Right atrium auricular region (tissue), 2 donors: ENCODE data around the gene TPD52L2. TPM values are rescaled to one million over a fixed set of nuclear protein-coding genes. Genes with fewer than 3 reads are reported as not detected.
"Not testable (repeated sequence)": the region's sequence is repeated elsewhere in the genome, so short reads cannot be mapped to it uniquely, and the experiment has no call there.

Experiments used
- DNase-seq: peaks from one replicate; pipeline ENCODE4 v3.0.0-alpha.2; 2019; ENCODE audit warnings: low spot score
- H3K27ac ChIP-seq, 2 donors: fragments of 200-600 bp; sonication (generic); 1 replicate in 1 of 2; 2 replicates in 1 of 2; pipeline ENCODE4 v1.5.1; 2016 to 2019
- H3K27me3 ChIP-seq, 2 donors: fragments of 200-600 bp; sonication (generic); one replicate each; pipeline versions ENCODE4 v1.5.1 to v1.6.0; 2017 to 2019
- H3K36me3 ChIP-seq: fragments of 200-600 bp; sonication (generic); one replicate; pipeline ENCODE4 v1.5.1; 2016
- H3K4me1 ChIP-seq, 2 donors: fragments of 200-600 bp; sonication (generic); one replicate each; pipeline versions ENCODE4 v1.5.1 to v1.6.0; 2017 to 2019
- H3K4me3 ChIP-seq, 2 donors: fragments of 200-600 bp; sonication (generic); 1 replicate in 1 of 2; 2 replicates in 1 of 2; pipeline ENCODE4 v1.5.1; 2017 to 2019; ENCODE audit warnings: mild to moderate bottlenecking in 1 of 2, moderate library complexity in 1 of 2
- H3K9me3 ChIP-seq, 2 donors: fragments of 200-600 bp; sonication (generic); one replicate each; pipeline ENCODE4 v1.5.1; 2019
- total RNA-seq, 2 donors: library from RNA; depleted of rRNA; stranded (reverse); fragments of >200 nt; gene quantifications; one replicate each; pipeline ENCODE4 v1.1.0, GENCODE V29; 2016
- TF ChIP-seq, protein P1 (sequence below), 2 donors: fragments of 200-600 bp; sonication (generic); IDR thresholded peaks; one replicate each; pipeline ENCODE4 v1.5.1; 2019; ENCODE audit warnings: antibody characterized with exemption in 2 of 2

Gene TPD52L2
- total RNA-seq, 2 donors from 2014 or later = 80.6 to 84.0 TPM

DNA sequence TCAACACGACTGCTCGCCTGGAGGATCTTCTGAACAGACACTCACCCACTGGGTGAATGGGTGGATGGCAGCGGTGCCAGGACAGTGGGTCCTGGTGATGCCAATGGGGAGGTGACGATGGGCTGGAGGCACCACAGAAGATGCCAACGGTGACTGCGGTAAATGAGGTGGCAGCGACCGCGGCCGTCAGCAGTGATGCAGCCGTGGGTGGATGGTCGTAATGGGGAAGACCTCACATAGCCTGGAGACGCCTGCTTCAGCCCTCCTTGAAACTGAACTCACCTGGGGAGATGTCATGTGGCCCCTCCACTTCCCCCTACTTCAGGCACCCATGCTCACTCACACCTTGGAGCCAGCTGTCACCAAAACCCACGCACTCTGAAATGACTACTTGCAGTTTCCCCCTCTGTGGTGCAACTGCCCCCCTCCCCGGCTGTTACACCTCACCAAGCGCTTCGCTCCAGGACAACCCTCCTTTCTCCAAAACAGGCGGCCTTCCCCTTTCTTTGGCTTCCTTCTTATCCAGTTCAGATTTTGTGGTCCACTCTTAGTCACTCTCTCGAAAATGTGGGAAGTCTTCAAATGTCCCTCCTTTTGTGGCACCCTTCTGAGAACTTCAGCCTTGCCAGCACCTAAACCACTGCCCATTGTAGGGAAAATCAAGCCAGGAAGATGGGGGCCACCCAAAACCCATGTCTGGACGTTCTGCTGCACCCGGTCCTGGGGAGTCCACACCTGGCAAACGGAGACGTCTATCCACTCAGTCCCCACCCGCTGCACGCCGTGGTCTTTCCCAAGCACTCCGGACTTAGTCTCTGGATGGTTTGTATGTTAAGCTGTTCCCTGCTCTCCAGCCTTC, 14.2 kb upstream of the TPD52L2 start:
- TF ChIP-seq, protein P1, sequence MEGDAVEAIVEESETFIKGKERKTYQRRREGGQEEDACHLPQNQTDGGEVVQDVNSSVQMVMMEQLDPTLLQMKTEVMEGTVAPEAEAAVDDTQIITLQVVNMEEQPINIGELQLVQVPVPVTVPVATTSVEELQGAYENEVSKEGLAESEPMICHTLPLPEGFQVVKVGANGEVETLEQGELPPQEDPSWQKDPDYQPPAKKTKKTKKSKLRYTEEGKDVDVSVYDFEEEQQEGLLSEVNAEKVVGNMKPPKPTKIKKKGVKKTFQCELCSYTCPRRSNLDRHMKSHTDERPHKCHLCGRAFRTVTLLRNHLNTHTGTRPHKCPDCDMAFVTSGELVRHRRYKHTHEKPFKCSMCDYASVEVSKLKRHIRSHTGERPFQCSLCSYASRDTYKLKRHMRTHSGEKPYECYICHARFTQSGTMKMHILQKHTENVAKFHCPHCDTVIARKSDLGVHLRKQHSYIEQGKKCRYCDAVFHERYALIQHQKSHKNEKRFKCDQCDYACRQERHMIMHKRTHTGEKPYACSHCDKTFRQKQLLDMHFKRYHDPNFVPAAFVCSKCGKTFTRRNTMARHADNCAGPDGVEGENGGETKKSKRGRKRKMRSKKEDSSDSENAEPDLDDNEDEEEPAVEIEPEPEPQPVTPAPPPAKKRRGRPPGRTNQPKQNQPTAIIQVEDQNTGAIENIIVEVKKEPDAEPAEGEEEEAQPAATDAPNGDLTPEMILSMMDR (IDR thresholded peaks at IDR 0.05) = no peak
- no peak for DNase-seq
- H3K4me1 ChIP-seq = peaks cover 0 to 55% of the 10 kb centered on the region in 2 donors
- no peak overlapping the region for H3K27ac ChIP-seq
- no peak overlapping the region for H3K4me3 ChIP-seq
- H3K9me3 ChIP-seq = no peaks in the 10 kb centered on the region
- no peaks in the 10 kb centered on the region for H3K36me3 ChIP-seq
- no peaks in the 10 kb centered on the region for H3K27me3 ChIP-seq

DNA sequence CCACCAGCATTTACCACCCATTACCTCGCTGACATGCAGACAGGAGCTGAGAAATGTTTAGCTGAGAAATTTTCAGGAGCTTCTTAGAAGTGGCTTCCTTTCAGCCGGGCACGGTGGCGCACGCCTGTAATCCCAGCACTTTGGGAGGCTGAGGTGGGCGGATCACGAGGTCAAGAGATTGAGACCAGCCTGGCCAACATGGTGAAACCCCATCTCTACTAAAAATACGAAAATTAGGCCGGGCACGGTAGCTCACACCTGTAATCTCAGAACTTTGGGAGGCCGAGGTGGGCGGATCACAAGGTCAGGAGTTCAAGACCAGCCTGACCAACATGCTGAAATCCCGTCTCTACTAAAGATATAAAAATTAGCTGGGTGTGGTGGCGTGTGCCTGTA, 13.5 kb upstream of the TPD52L2 start:
- H3K27me3 ChIP-seq, H3K27ac ChIP-seq, DNase-seq, H3K4me3 ChIP-seq, H3K36me3 ChIP-seq, H3K9me3 ChIP-seq: not testable (repeated sequence)
- peaks cover 0 to 53% of the 10 kb centered on the region in 2 donors for H3K4me1 ChIP-seq

DNA sequence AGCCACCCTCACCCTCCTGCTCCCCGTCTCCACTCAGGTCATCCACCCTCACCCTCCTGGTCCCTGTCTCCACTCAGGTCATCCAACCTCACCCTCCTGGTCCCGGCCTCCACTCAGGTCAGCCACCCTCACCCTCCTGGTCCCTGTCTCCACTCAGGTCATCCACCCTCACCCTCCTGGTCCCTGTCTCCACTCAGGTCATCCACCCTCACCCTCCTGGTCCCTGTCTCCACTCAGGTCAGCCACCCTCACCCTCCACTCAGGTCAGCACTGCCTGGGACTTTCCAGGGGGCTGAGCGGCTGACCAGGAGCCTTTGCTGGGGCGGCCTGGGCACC, 11.4 kb upstream of the TPD52L2 start:
- H3K27ac ChIP-seq = peak overlapping the region; percentile 72 to 74
- H3K4me1 ChIP-seq = peaks cover 0 to 47% of the 10 kb centered on the region in 2 donors
- H3K9me3 ChIP-seq, H3K4me3 ChIP-seq, DNase-seq, H3K36me3 ChIP-seq, H3K27me3 ChIP-seq: not testable (repeated sequence)

DNA sequence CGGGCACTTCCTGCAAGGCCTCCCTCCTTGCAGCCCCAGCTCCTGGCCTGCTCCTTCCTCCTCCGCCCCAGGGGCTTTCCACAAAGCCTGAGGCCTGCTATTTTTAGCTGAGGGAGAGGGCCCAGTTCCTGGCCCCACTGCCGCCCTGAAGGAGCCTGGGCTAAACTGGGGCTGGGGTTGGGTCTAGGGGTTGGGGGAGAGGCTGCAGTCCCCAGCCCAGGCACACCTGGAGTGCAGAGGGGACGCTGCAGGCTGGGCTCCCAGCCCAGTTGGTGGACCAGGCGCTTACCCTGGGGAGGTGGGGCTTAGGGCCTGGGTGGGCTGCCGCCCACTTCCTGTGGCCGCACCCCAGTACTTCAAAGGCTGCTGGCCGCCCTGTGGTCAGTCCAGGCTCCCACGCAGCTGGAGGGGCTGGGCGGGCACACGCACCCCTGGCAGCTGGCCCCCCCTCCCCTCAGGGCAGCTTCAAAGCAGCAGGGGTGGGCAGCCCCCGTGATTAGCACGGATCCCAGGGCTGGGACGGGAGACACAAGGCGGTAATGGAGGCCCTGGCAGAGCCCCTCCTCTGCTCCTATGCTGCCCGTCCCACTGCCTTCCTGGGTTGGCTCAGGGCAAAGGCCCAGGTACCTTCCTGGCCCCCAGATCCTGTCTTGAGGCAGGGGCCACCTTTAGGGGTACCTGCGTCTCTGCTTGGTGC, 10.9 kb upstream of the TPD52L2 start:
- H3K4me1 ChIP-seq = peaks cover 0 to 51% of the 10 kb centered on the region in 2 donors
- peak overlapping the region in 1 of 2 donors; percentile 26 for H3K4me3 ChIP-seq
- DNase-seq = no peak
- H3K36me3 ChIP-seq = no peaks in the 10 kb centered on the region
- no peaks in the 10 kb centered on the region for H3K27me3 ChIP-seq
- H3K27ac ChIP-seq = peak overlapping the region; percentile 72 to 74
- no peaks in the 10 kb centered on the region for H3K9me3 ChIP-seq
- TF ChIP-seq, protein P1 (IDR thresholded peaks at IDR 0.05) = no peak

DNA sequence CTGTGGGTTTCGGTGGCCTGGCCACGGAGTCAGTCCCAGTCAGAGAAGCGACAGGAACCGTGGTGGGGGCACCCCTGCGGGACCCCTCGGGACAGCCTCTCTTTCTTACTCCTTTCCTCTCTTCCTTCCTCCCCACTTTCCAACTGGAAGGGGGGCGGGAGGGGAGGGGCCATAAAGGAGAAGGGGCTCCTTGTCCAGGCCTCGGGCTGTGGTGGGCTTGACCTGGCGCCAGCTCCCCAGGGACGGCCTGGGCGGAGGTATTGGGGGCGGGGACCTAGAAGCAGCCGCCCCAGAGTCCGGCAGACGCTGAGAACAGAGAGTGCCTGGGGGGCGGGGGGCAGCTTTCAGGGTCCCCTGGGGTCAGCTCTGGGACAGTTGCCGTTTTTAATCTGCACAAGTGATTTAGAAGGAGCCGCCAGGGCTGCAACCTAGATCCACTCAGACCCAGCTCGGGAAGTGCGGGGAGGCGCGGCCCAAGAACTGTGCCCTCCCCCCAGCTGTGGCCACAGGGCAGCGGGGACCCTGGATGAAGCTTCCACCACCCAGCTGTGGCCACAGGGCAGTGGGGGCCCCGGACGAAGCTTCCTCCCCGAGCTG, 10.2 kb upstream of the TPD52L2 start:
- H3K36me3 ChIP-seq = no peaks in the 10 kb centered on the region
- no peaks in the 10 kb centered on the region for H3K9me3 ChIP-seq
- DNase-seq = no peak
- H3K27me3 ChIP-seq = no peaks in the 10 kb centered on the region
- TF ChIP-seq, protein P1 (IDR thresholded peaks at IDR 0.05) = no peak
- H3K4me3 ChIP-seq = peak overlapping the region in 1 of 2 donors; percentile 26
- H3K4me1 ChIP-seq = peaks cover 0 to 55% of the 10 kb centered on the region in 2 donors
- peak overlapping the region; percentile 72 to 74 for H3K27ac ChIP-seq

DNA sequence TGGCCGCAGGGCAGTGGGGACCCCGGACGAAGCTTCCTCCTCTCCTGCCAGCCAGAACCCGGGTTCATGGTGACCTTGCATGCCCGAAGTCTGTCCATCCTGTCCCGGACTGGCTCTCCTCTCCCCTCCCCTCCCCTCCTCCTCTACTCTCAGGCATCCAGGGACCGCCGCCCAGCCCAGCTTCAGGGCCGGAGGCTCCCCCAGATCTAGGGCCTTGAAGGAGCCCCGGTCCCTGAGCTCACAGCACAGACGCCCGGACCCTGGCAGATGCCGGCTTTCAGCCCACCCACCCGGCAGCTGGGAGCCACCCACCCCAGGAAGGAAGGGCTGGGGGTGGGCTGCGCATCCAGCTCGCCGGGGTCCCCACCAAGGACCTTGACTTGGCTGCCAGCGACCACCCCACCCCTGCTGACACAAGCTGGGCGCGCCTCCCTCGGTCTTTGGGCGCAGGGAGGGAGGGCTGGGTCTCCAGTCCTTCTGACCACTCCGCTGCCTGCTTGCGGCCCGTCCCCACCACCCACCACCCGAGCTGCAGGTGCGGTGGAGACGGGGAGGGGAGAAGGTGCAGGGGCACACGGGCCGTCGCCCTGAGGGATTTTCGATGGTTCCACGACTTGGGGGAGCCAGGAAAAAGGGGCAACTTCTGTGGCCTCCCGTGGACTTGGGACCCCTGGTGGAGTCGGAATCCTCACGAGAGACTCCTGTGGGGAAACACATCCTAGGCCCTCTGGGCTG, 9.5 kb upstream of the TPD52L2 start:
- Histone ChIP-seq H3K9me3 (no peaks in the 10 kb centered on the region), H3K27me3 (no peaks in the 10 kb centered on the region), H3K36me3 (no peaks in the 10 kb centered on the region), H3K4me3 (peak overlapping the region in 1 of 2 donors; percentile 26), H3K27ac (peak overlapping the region; percentile 72 to 74), H3K4me1 (peaks cover 0 to 55% of the 10 kb centered on the region in 2 donors)
- no peak for DNase-seq
- TF ChIP-seq, protein P1 (IDR thresholded peaks at IDR 0.05) = no peak
